Airway epithelial cell (primary cell): ENCODE results near the gene TTLL13. TPM values are rescaled to one million over a fixed set of nuclear protein-coding genes. Genes with fewer than 3 reads are reported as not detected.

Source experiments
- total RNA-seq: library from RNA; depleted of rRNA; stranded (reverse); fragments of >200 nt; gene quantifications from 2 replicates; pipeline ENCODE4 v1.2.3, GENCODE V29; 2015

Gene TTLL13, protein sequence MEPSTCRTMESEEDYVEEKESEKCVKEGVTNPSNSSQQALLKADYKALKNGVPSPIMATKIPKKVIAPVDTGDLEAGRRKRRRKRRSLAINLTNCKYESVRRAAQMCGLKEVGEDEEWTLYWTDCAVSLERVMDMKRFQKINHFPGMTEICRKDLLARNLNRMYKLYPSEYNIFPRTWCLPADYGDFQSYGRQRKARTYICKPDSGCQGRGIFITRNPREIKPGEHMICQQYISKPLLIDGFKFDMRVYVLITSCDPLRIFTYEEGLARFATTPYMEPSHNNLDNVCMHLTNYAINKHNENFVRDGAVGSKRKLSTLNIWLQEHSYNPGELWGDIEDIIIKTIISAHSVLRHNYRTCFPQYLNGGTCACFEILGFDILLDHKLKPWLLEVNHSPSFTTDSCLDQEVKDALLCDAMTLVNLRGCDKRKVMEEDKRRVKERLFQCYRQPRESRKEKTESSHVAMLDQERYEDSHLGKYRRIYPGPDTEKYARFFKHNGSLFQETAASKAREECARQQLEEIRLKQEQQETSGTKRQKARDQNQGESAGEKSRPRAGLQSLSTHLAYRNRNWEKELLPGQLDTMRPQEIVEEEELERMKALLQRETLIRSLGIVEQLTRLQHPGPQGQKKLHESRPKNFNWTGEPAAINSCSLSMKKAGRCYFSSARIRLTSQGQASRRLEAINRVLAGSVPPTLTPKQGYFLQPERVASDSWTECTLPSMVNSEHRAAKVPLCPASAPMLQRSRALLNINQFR
- not detected in 2 replicates for total RNA-seq

DNA sequence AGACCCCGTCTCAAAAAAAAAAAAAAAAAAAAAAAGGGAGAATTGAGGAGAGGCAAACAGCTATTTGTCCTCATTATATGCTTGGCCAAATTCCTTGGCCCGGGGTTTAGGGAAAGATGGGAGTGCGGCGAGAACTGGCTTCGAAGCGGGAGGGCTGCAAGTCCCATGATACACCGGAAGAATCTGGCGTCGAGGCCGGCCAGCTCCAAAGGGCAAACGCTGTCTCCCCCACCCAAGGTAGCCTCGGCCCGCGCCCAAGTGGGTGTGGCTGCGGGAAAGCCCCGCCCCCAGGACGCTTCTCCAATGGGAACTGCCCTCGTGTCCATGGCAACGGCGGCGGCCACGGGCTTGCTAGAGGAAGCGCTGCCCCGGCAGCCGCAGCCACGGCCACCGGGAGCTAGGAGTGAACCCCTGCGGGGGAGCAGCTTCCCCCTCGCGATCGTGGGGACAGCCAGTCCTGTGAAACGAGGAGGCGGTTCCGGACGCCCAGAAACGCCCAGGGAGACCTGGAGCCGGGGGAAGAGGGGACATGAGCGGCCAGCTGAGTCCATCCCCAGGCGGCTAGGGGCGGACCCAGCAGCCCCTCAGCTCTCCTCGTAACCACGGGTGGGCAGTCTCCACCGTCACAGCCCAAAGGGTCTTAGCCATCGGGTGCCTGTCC lies at the start of gene TTLL13:
Gene TTLL13 (plus strand): TSS at position 354 of the 661 bp plus-strand sequence. CDS start 1,075 bp downstream, outside the sequence.

DNA sequence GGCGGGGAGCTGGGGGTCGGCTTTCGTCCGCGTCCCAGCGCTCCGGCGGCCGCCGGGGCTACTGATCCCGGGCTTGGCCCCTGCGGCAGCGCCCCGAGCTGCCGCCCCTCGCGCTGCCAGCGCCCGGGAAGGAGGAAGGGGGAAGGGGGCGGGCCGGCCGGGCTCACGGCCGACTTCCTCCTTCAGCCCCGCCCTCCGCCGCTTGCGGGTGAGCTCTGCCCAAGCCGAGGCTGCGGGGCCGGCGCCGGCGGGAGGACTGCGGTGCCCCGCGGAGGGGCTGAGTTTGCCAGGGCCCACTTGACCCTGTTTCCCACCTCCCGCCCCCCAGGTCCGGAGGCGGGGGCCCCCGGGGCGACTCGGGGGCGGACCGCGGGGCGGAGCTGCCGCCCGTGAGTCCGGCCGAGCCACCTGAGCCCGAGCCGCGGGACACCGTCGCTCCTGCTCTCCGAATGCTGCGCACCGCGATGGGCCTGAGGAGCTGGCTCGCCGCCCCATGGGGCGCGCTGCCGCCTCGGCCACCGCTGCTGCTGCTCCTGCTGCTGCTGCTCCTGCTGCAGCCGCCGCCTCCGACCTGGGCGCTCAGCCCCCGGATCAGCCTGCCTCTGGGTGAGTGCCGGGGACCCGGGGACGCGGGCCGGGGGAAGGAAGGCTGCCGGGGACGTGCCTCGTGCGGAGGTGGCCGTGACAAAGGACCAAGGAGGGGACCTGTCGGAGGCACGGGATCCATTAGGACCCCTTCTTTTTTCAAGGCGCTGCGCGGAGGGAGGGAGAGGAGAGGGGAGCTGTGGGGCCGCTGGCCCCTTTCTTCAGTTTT lies 48.0 kb upstream of the TTLL13 start, which contains the start of gene SEMA4B:
Gene SEMA4B (plus strand): TSS at position 201 of the 814 bp plus-strand sequence. CDS start 249 bp downstream, at position 450.

DNA sequence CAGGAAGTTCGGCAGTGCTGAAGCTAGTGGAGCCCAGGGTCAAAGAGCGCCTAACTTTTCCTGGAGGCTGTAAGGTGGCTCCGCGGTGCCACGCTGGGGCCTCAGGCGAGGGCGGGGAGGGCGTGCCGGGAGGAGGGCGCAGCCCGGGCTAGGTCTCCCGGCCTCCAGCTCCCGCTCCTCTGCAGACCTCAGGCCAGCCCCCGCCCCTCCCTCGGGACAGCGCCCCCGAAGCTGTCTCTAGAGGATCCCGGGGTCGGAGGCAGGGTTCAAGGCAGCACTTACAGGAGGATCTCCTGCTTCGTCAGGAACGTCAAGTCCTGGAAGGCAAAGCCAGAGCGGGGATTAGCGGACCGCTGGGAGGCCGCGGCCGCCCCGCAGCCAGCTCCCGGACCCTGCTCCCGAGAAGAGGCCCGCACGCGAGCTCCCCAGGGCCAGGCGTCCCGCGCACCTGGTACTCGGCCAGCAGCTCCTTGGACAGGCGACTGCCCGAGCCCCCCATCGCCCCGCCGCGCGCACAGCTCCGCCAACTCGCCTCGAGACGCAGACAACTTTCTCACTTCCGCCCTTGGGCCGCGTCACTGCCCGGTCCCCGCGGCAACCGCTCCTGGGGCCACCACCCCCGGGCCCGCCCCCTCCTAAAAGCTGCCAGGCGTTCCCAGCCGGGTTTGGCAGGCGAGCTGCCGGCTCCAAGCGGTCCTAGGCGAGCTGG lies 15.8 kb upstream of the TTLL13 start, which contains the start of gene CIB1:
Gene CIB1 (minus strand): TSS at position 555 of the 709 bp plus-strand sequence. CDS start 56 bp downstream, at position 499.

DNA sequence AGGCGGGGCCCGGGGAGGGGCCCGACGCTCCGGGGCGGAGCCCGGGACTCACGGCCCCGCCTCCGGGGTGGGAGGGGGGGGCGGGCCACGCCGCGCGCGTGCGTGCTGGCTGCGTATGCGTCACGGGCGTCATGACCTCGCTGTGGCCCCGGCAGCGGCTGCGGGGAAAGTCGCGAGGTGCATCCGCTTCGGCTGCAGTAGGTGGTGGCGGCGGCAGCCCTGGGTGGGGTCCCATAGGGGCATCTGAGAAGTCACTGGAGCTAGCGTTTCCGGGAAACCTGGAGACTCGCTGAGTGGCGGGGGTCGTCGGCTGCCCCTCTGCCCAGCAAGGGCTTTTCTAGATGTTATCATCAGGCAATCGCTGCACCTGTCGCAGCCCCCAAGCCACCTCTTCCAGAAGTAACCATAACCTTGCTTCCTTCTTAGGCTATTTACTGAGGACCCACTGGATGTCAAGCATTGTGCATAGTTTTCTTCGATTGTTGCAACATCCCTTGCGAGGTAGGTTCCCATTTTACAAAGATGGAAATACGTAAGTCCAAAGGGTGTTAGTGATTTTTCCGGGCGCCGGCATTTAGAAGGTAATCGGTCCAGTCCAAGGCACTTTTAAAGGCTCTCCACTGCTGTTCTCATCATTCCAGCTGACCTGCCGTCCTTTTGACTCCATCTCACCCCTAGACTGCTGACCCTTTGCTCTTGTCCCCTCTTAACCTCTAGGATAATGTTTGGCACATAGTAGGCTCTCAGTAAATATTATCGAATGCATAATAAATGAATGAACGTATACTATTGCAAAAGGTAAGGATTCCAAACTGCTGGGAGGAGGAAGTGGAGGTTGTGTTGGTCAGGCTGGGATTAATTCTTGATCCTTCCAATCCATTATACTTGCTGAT lies 15.0 kb upstream of the TTLL13 start, which contains the start of gene GDPGP1:
Gene GDPGP1 (plus strand): TSS at position 114 of the 893 bp plus-strand sequence. CDS start 6,700 bp downstream, outside the sequence.

DNA sequence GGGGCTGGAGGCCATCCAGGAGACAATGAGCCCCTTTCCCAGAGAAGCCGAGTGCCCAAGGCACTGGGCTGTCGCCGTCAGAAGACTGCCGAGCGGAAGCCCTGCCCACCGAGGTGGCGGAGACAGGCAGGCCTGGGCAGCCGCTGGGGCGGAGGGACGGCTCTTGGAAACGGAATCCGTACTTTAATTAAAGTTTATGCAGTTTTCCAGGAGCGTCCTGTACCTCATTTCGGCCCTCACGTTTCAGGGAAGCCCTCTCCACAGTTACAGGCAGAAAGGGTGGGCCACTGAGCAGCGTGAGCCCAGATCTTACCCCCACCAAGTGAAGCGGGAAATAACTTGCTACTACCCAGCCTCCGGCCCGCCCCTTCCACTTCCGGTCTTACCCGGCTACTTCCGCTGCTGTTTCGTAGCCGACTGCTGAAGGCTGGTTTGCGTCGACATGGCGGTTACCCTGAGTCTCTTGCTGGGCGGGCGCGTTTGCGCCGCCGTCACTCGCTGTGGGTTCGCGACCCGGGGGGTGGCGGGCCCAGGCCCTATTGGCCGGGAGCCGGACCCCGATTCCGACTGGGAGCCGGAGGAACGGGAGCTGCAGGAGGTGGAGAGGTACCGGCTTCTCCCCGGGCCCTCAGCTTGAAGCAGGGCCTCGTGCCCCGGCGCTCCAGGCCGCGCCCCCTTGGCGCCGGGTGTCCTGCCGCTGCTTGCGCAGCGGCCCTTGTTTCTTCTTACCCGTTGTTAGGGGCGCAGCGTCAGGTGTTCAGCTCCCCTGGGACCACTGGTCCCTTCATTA lies 16.1 kb downstream of the TTLL13 start, which contains the start of gene NGRN:
Gene NGRN (plus strand): TSS at position 402 of the 790 bp plus-strand sequence. CDS start 41 bp downstream, at position 443.

Other genes with a start within 250 kb of the TTLL13 start
- 20.0 and 20.3 TPM in 2 replicates for gene ZNF710, start 248.2 kb upstream of the TTLL13 start, total RNA-seq
- 91.3 and 111 TPM in 2 replicates for gene IDH2, start 147.1 kb upstream of the TTLL13 start, total RNA-seq
- gene SEMA4B, start 48.2 kb upstream of the TTLL13 start, total RNA-seq: 171 and 185 TPM in 2 replicates
- gene CIB1, start 15.6 kb upstream of the TTLL13 start, total RNA-seq: 40.0 and 49.6 TPM in 2 replicates
- 1.6 and 3.4 TPM in 2 replicates for gene GDPGP1, start 15.3 kb upstream of the TTLL13 start, total RNA-seq
- 58.9 and 63.5 TPM in 2 replicates for gene NGRN, start 16.1 kb downstream of the TTLL13 start, total RNA-seq
- 1.5 and 1.9 TPM in 2 replicates for gene ZNF774, start 102.7 kb downstream of the TTLL13 start, total RNA-seq
- 147 and 194 TPM in 2 replicates for gene IQGAP1, start 138.7 kb downstream of the TTLL13 start, total RNA-seq